Fibroblast of lung (primary cell): ENCODE data around the gene GARNL3.

Experiments
- CTCF ChIP-seq, 2 donors: IDR thresholded peaks in 1 of 2; conservative IDR thresholded peaks in 1 of 2; 1 replicate in 1 of 2; 2 replicates in 1 of 2; pipeline ENCODE4 v1.5.1; 2011 to 2012; ENCODE audit warnings: low read length in 2 of 2, control low read depth in 1 of 2, inconsistent platforms in 1 of 2, low read depth in 1 of 2, mild to moderate bottlenecking in 1 of 2
- EZH2 ChIP-seq: IDR thresholded peaks from 2 replicates; pipeline ENCODE4 v1.5.1; 2012; ENCODE audit warnings: low read length, control low read depth, mild to moderate bottlenecking; ENCODE audit errors: missing control alignments

DNA sequence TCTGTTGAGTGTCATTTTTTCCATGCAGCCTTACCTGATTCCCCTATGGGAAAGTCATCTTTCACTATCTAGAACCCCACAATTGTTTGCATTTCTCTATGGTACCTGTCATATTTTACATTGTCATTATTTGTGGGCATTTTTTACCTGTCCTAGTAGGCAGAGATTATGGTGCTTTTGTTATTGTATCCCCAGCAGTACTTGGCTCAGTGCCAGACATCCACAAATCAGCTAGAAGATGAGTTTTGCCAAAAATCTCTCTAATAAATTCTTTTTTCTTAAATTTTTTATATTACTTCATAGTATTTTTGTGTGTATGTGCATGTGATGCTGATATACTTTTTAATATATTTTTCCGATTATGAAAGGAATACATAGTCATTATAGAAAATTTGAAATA, 13.2 kb downstream of the GARNL3 start:
- TF ChIP-seq CTCF (conservative IDR thresholded peaks at IDR 0.05 in 1 of 2, IDR thresholded peaks at IDR 0.05 in 1 of 2; ENCODE audit: low read depth in 1 of 2, low read length in 2 of 2), result no peak
- no peak for TF ChIP-seq EZH2
